H9 (cell line): ENCODE measurements around the gene FAM180A. TPM values are rescaled to one million over a fixed set of nuclear protein-coding genes. Genes with fewer than 3 reads are reported as not detected.

ENCODE experiments used
- DNase-seq: peaks from one replicate; pipeline ENCODE4 v3.0.0-alpha.2; 2017
- H2AFZ ChIP-seq: one replicate; pipeline ENCODE4 v1.6.1; 2013; ENCODE audit warnings: mild to moderate bottlenecking, low read length, control low read depth, moderate library complexity
- H2AK5ac ChIP-seq: 2 replicates; pipeline ENCODE4 v1.6.1; 2013; ENCODE audit warnings: low read length, control low read depth, mixed read lengths; ENCODE audit not compliant: insufficient read length
- H2BK120ac ChIP-seq: one replicate; pipeline ENCODE4 v1.6.1; 2013; ENCODE audit warnings: low read depth, mild to moderate bottlenecking, low read length, control low read depth, inconsistent platforms; ENCODE audit not compliant: poor library complexity, severe bottlenecking
- H2BK12ac ChIP-seq: 2 replicates; pipeline ENCODE4 v1.6.1; 2013; ENCODE audit warnings: low read length, control low read depth, mixed read lengths, low read depth; ENCODE audit not compliant: insufficient read length
- H2BK15ac ChIP-seq: 2 replicates; pipeline ENCODE4 v1.6.1; 2013; ENCODE audit warnings: low read depth, low read length, control low read depth
- H2BK20ac ChIP-seq: one replicate; pipeline ENCODE4 v1.6.1; 2013; ENCODE audit warnings: low read depth, mild to moderate bottlenecking, low read length, control low read depth, inconsistent platforms; ENCODE audit not compliant: poor library complexity, severe bottlenecking
- H2BK5ac ChIP-seq: 2 replicates; pipeline ENCODE4 v1.6.1; 2013; ENCODE audit warnings: low read length, control low read depth, mixed read lengths; ENCODE audit not compliant: insufficient read length
- H3K14ac ChIP-seq: 2 replicates; pipeline ENCODE4 v1.6.1; 2013; ENCODE audit warnings: low read length, control low read depth; ENCODE audit not compliant: insufficient read depth
- H3K18ac ChIP-seq: 2 replicates; pipeline ENCODE4 v1.6.1; 2013; ENCODE audit warnings: low read depth, mild to moderate bottlenecking, mixed read lengths, low read length, control low read depth; ENCODE audit not compliant: insufficient read length
- H3K23ac ChIP-seq: 2 replicates; pipeline ENCODE4 v1.6.1; 2013; ENCODE audit warnings: low read length, control low read depth, mixed read lengths, low read depth; ENCODE audit not compliant: insufficient read length
- H3K23me2 ChIP-seq: 2 replicates; pipeline ENCODE4 v1.6.1; 2013; ENCODE audit warnings: low read depth, mild to moderate bottlenecking, mixed read lengths, low read length, control low read depth; ENCODE audit not compliant: insufficient read length, poor library complexity, severe bottlenecking
- H3K27ac ChIP-seq: 2 replicates; pipeline ENCODE4 v1.5.1; 2013; ENCODE audit warnings: low read length, control low read depth, mixed read lengths, low read depth; ENCODE audit not compliant: insufficient read length
- H3K27me3 ChIP-seq: 2 replicates; pipeline ENCODE4 v1.6.1; 2013; ENCODE audit warnings: low read length, control low read depth, inconsistent platforms; ENCODE audit not compliant: insufficient read depth
- H3K4ac ChIP-seq: 2 replicates; pipeline ENCODE4 v1.6.1; 2013; ENCODE audit warnings: low read depth, mild to moderate bottlenecking, control low read depth, inconsistent platforms, low read length, moderate library complexity
- H3K4me1 ChIP-seq: 2 replicates; pipeline ENCODE4 v1.6.1; 2013; ENCODE audit warnings: low read length, control low read depth, inconsistent platforms; ENCODE audit not compliant: insufficient read depth
- H3K4me2 ChIP-seq: 2 replicates; pipeline ENCODE4 v1.6.1; 2013; ENCODE audit warnings: low read length, control low read depth, mixed read lengths; ENCODE audit not compliant: insufficient read length, insufficient read depth
- H3K56ac ChIP-seq: 2 replicates; pipeline ENCODE4 v1.6.1; 2013; ENCODE audit warnings: low read depth, mild to moderate bottlenecking, mixed read lengths, low read length, control low read depth; ENCODE audit not compliant: insufficient read length
- H3K79me1 ChIP-seq: 2 replicates; pipeline ENCODE4 v1.6.1; 2013; ENCODE audit warnings: low read depth, mild to moderate bottlenecking, moderate library complexity, low read length, control low read depth, inconsistent platforms; ENCODE audit not compliant: insufficient read depth, poor library complexity, severe bottlenecking
- H3K79me2 ChIP-seq: 2 replicates; pipeline ENCODE4 v1.6.1; 2013; ENCODE audit warnings: low read length, control low read depth, inconsistent platforms; ENCODE audit not compliant: insufficient read depth
- H3K9ac ChIP-seq: 2 replicates; pipeline ENCODE4 v1.6.1; 2013; ENCODE audit warnings: low read length, control low read depth, mixed read lengths; ENCODE audit not compliant: insufficient read length; ENCODE audit errors: extremely low read depth
- H3K9me3 ChIP-seq: one replicate; pipeline ENCODE4 v1.6.1; 2013; ENCODE audit warnings: low read depth, low read length, inconsistent platforms; ENCODE audit not compliant: control insufficient read depth
- H3T11ph ChIP-seq: one replicate; pipeline ENCODE4 v1.6.1; 2013; ENCODE audit warnings: mild to moderate bottlenecking, low read length, control low read depth, inconsistent platforms
- H4K20me1 ChIP-seq: one replicate; pipeline ENCODE4 v1.6.1; 2013; ENCODE audit not compliant: control insufficient read depth, insufficient read length, insufficient read depth
- H4K5ac ChIP-seq: 2 replicates; pipeline ENCODE4 v1.6.1; 2013; ENCODE audit warnings: low read depth, mild to moderate bottlenecking, mixed read lengths, low read length, control low read depth; ENCODE audit not compliant: insufficient read length
- H4K8ac ChIP-seq: replicated peaks from 2 replicates; pipeline ENCODE4 v1.6.1; 2013; ENCODE audit warnings: low read length, control low read depth, mixed read lengths, low read depth; ENCODE audit not compliant: insufficient read length
- H4K91ac ChIP-seq: 2 replicates; pipeline ENCODE4 v1.6.1; 2013; ENCODE audit warnings: low read depth, mild to moderate bottlenecking, moderate library complexity, mixed read lengths, low read length, control low read depth; ENCODE audit not compliant: insufficient read length
- H3K27ac Mint-ChIP-seq, 3 experiments: 2 replicates in 2 of 3; 3 replicates in 1 of 3; pipeline ENCODE4 v1.8.0; 2020 to 2021; ENCODE audit warnings: mixed read lengths in 3 of 3, mild to moderate bottlenecking in 1 of 3, moderate library complexity in 1 of 3
- H3K27me3 Mint-ChIP-seq: 2 replicates; pipeline ENCODE4 v1.8.0; 2021; ENCODE audit warnings: low read depth, mild to moderate bottlenecking, moderate library complexity, mixed read lengths
- H3K36me3 Mint-ChIP-seq, 3 experiments: 2 replicates in 2 of 3; 3 replicates in 1 of 3; pipeline ENCODE4 v1.8.0; 2020 to 2021; ENCODE audit warnings: low read depth in 3 of 3, mixed read lengths in 3 of 3; ENCODE audit not compliant: insufficient read depth in 1 of 3
- H3K4me1 Mint-ChIP-seq, 2 experiments: 2 replicates each; pipeline ENCODE4 v1.8.0; 2020; ENCODE audit warnings: mixed read lengths in 2 of 2
- H3K4me3 Mint-ChIP-seq, 2 experiments: 2 replicates in 1 of 2; 3 replicates in 1 of 2; pipeline ENCODE4 v1.8.0; 2020 to 2021; ENCODE audit warnings: mild to moderate bottlenecking in 2 of 2, mixed read lengths in 2 of 2, moderate library complexity in 1 of 2
- H3K9me3 Mint-ChIP-seq, 2 experiments: 2 replicates in 1 of 2; 3 replicates in 1 of 2; pipeline ENCODE4 v1.8.0; 2020; ENCODE audit warnings: mild to moderate bottlenecking in 2 of 2, mixed read lengths in 2 of 2, moderate library complexity in 1 of 2
- WGBS: extraction: QIAGEN DNeasy Blood & Tissue Kit; methylation state at CpG from one replicate; pipeline ENCODE4 v1.1.7; 2013; ENCODE audit warnings: missing lambda C conversion rate, low lambda C conversion rate, mixed read lengths; ENCODE audit not compliant: insufficient read length; ENCODE audit errors: extremely low coverage; 5-methylcytosine and 5-hydroxymethylcytosine counted together
- total RNA-seq: library from RNA; stranded (reverse); gene quantifications from 2 replicates; pipeline ENCODE4 v1.2.1, GENCODE V29; 2021
- TF ChIP-seq, protein P1 (sequence below): fragments of 200-600 bp; sonication (generic); conservative IDR thresholded peaks from 3 replicates; pipeline ENCODE4 v1.8.0; 2021; ENCODE audit warnings: antibody characterized with exemption, mild to moderate bottlenecking

The FAM180A gene
- total RNA-seq, 1 experiment from 2014 or later = not detected

DNA sequence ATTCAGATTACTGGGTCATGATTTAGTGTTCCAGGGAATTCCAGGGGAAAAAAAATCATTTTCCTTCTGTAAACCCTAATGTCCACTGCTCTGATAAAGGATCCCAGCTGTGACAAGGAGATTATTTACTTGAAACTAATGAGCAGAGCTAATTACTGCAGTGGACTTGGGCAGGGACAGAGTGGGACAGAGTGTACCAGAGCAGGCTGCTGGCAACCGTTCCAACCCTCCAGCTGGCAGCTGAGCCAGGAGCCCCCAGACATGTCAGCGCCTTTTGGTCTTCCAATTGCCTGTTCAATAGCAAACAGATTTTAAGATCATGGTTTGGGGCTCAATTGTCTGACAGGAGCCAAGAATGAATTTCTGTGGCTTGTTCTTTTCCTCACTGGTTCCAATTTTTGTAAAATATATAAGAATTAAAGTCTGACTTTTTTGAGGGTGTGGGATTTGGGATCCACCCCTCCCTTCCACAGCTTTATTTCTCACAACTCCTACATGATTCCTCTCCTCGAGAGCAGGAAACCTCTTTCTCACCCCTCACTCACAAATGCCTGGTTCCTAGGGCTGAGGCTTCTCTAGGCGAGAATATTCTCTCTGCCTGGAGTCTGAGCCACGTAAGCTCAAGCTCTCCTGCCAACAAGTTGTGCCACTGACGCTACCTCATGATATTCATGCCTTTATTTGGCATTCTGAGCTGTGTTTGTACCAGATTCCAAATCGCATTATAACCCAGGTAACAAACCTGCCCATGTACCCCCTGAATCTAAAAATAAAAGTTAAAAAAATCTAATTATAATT lies 20.6 kb upstream of the FAM180A start:
- Mint-ChIP-seq H3K27ac (no peak overlapping the region; a peak in 1 of 7 replicates), H3K4me3 (no peak overlapping the region), H3K27me3 (no peaks in the 10 kb centered on the region), H3K9me3 (no peaks in the 10 kb centered on the region), H3K4me1 (peaks cover 35 to 46% of the 10 kb centered on the region in 2 experiments), H3K36me3 (no peaks in the 10 kb centered on the region)
- Histone ChIP-seq H4K20me1 (no peaks in the 10 kb centered on the region), H2AK5ac (no peak overlapping the region), H3K23ac (no peak overlapping the region), H3K23me2 (no peaks in the 10 kb centered on the region), H3K18ac (no peak overlapping the region), H3K9me3 (no peaks in the 10 kb centered on the region), H2BK20ac (no peak overlapping the region), H4K91ac (no peak overlapping the region), H3K27ac (no peak overlapping the region), H3K79me2 (no peaks in the 10 kb centered on the region), H3K56ac (no peak overlapping the region), H4K8ac (no peak overlapping the region), H3K4me1 (peaks cover 3% of the 10 kb centered on the region; the same call in 1 of the 2 replicates), H3K14ac (no peak overlapping the region), H2BK15ac (no peak overlapping the region), H4K5ac (no peak overlapping the region), H2BK120ac (no peak overlapping the region), H2AFZ (no peak overlapping the region), H3K4me2 (no peak overlapping the region), H3T11ph (no peak overlapping the region), H3K9ac (no peak overlapping the region), H2BK12ac (no peak overlapping the region), H3K27me3 (no peaks in the 10 kb centered on the region), H3K79me1 (no peaks in the 10 kb centered on the region), H2BK5ac (no peak overlapping the region), H3K4ac (no peak overlapping the region)
- no peak for DNase-seq
- WGBS = no CpG with 5 or more reads among the region's 7 CpGs
- TF ChIP-seq, protein P1, sequence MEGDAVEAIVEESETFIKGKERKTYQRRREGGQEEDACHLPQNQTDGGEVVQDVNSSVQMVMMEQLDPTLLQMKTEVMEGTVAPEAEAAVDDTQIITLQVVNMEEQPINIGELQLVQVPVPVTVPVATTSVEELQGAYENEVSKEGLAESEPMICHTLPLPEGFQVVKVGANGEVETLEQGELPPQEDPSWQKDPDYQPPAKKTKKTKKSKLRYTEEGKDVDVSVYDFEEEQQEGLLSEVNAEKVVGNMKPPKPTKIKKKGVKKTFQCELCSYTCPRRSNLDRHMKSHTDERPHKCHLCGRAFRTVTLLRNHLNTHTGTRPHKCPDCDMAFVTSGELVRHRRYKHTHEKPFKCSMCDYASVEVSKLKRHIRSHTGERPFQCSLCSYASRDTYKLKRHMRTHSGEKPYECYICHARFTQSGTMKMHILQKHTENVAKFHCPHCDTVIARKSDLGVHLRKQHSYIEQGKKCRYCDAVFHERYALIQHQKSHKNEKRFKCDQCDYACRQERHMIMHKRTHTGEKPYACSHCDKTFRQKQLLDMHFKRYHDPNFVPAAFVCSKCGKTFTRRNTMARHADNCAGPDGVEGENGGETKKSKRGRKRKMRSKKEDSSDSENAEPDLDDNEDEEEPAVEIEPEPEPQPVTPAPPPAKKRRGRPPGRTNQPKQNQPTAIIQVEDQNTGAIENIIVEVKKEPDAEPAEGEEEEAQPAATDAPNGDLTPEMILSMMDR = no peak
